Stimulated activated CD8-positive, alpha-beta memory T cell treated with anti-CD3 and anti-CD28 coated beads, Interleukin-12 subunit alpha, Interleukin-12 subunit beta, amount 100 ng/mL, for 1 hour (primary cell): ENCODE data around the gene FAM111B.
"Not testable (repeated sequence)": the region's sequence is repeated elsewhere in the genome, so short reads cannot be mapped to it uniquely, and the experiment has no call there.

ENCODE experiments used
- DNase-seq: peaks from one replicate; pipeline ENCODE4 v3.0.0-alpha.2; 2020; ENCODE audit warnings: low read depth

The FAM111B gene

DNA sequence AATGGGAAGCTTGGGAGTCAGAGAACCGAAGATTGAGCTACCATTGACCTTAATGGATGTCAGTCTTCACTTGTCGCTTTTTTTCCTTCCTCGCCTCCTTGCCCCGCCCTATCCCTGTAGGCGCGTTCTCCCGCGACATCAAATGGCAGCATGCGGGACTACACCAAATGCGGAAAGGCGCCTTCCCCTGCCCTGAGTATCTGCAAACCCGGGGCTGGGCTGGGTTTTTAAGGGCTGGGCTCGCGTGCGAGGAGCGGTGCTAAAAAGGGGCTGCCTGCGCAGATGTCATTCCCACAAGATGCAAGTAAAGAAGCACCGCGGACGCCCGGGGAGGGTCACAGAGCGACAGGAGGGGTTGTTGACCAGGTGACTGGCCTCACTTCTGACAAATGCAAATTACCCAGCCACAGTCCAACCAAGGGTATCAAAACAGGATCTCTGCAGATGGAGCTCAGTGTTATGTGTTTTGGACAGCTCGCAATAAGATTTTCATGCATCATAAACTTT lies 4.7 kb upstream of the FAM111B start:
- peak; percentile 28 for DNase-seq

DNA sequence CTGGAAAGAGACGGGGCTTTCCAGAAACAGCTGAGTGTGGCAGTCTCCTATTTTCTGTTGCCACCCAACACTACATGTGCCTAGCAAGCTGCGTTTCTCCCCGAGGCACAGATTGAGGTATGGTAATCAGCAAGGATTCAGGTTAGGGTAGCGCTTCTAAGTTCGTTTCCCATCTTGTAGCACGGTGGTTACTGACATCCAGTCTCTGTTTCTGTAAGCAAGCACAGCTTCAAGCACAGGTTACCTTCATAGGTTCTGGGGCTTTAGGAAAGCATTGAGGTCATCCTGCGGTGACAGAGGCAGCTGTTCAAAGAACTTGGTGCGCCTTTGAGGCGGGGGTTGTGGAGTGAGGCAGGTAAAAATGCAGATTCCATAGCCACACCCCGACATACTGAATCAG lies 684 bp downstream of the FAM111B start:
- DNase-seq, result not testable (repeated sequence)

- no peak for DNase-seq
Observed at GRCh38 chr11:59112494-59112893, 5.5 kb downstream of the FAM111B start.

GRCh38 chr11:59114344-59114743 lies 7.3 kb downstream of the FAM111B start:
- DNase-seq, result no peak

GRCh38 chr11:59115553-59115952 lies 8.5 kb downstream of the FAM111B start:
- DNase-seq, result no peak

GRCh38 chr11:59117774-59118173 lies 10.7 kb downstream of the FAM111B start:
- no peak for DNase-seq

- DNase-seq, result no peak
Observed at GRCh38 chr11:59119826-59120225, 12.8 kb downstream of the FAM111B start.

DNA sequence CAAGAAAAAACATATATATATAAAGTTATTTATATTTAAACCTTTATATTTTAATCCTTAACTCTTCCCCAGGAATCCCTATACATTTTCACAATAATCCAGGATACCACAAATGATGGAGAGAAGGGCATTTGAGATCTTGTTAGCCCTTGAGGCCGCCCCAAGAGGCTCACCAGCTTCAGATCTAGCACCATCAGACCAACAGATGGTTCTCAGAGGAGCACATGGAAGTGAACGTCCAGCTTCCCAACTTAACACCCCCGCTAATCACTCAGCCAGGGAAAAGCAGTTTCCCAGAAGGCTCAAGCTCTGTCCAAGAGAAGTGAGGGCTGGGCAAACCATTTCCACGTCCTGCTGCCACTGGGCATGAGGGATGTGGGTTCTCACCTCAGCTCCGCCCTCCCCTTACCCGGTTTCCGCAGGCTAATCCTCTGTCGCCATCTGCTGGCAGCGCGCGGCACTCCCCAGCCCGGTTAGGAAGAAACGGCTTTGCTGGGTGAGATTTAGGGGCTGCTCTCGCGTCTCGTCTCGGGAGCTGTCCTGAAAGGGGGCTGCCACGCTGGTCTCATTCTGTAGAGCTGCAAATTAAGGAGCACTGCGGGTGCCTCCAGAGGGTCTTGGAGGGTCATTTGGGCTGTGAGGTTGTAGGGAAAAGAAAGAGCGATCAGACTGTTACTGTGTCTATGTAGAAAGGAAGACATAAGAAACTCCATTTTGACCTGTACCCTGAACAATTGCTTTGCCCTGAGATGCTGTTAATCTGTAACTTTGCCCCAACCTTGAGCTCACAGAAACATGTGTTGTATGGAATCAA lies 28.8 kb downstream of the FAM111B start:
- peak; percentile 80 for DNase-seq

DNA sequence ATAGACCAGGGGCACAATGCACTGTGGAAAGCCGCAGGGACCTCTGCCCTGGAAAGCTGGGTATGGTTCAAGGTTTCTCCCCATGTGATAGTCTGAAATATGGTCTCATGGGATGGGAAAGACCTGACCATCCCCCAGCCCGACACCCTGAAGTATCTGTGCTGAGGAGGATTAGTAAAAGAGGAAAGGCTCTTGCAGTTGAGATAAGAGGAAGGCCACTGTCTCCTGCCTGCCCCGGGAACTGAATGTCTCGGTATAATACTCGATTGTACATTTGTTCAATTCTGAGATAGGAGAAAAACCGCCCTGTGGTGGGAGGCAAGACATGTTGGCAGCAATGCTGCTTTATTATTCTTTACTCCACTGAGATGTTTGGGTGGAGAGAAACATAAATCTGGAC lies 29.5 kb downstream of the FAM111B start:
- not testable (repeated sequence) for DNase-seq

- DNase-seq, result no peak
Observed at GRCh38 chr11:59137190-59137589, 30.2 kb downstream of the FAM111B start.

GRCh38 chr11:59138643-59139042 lies 31.6 kb downstream of the FAM111B start:
- no peak for DNase-seq

DNA sequence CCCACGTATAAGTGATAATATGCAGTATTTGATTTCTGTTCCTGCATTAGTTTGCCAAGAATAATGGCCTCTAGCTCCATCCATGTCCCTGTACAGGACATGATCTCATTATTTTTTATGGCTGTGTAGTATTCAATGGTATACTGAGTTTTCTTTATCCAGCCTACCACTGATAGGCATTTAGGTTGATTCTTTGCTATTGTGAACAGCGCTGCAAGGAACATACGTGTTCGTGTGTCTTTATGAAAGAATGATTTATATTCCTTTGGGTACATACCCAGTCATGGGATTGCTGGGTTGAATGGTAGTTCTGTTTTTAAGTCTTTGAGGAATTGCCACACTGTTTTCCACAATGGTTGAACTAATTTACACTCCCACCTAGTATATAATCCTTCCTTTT lies 34.2 kb downstream of the FAM111B start:
- no peak for DNase-seq

- no peak for DNase-seq
Observed at GRCh38 chr11:59141673-59142460, 34.8 kb downstream of the FAM111B start.

GRCh38 chr11:59142530-59143507 lies 35.8 kb downstream of the FAM111B start, which contains the start of gene FAM111A:
Gene FAM111A, plus strand, starts transcription at chr11:59142856. Its CDS starts 6,017 bp downstream, at chr11:59148873.
- DNase-seq, result peak; percentile 67

DNA sequence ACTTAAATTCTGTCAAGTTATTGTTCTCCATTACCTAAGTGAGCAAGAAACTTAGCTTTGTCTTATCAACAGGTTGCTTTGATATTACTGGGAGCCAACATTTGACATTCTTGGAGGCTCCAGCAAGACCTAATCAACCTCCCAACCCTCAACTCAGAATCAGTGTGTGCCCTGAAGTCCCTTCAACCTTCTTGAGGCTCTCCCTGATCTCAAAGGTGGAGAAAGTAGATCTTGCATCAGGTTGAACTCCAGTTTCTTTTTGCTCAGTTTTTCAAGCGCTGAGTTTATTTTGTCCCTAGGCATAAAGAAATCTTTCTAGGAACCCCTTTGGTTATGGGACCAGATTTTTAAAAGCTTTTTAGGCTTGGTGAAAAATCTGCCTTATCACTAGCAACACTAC lies 37.1 kb downstream of the FAM111B start:
- no peak for DNase-seq

DNA sequence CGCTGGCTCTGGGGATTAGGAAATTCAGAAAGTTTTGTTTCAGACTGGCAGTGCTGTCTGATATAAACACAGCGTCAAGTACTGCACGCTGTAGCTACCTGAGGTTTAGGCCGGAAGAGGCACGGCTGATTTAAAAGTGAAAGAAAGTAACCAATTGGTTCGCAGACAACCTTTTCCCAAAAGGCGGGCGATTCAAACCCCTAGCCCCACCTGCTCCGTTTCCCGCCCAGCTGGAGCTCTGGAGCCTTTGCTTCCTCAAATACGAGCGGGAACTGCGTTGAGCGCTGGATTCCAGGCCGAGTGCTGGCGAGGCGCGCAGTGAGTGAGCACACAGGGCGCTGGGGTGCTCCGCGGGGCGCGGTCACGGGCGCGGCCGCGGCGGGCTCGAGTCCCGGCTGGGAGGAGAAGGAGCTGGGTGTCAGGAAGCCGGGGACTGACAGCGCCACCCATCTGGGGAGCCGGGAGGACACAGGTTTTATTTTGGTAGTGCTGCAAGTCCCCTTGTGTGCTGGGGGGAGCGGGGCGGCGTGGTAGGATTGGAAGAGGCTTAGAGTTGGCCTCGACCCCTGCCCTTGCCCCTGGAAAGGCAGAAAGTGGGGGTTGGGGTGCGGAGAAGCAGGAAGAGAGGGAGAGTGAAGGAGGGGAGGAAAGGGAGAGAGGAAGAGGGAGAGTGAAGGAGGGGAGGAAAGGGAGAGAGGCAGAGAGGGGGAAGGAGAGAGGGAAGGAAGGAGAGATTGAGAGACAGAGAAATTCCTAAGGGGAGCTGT lies 37.7 kb downstream of the FAM111B start:
- peak; percentile 43 for DNase-seq

- DNase-seq, result no peak
Observed at GRCh38 chr11:59145534-59145933, 38.5 kb downstream of the FAM111B start.

DNA sequence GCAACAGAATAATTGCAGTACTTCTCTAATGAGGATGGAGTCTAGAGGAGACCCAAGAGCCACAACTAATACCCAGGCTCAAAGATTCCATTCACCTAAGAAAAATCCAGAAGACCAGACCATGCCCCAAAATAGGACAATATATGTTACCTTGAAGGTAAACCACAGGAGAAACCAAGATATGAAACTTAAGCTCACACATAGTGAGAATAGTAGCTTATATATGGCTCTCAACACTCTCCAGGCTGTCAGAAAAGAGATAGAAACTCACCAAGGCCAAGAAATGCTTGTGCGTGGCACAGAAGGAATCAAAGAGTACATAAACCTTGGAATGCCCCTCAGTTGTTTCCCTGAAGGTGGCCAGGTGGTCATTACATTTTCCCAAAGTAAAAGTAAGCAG lies 44.7 kb downstream of the FAM111B start:
- no peak for DNase-seq

DNA sequence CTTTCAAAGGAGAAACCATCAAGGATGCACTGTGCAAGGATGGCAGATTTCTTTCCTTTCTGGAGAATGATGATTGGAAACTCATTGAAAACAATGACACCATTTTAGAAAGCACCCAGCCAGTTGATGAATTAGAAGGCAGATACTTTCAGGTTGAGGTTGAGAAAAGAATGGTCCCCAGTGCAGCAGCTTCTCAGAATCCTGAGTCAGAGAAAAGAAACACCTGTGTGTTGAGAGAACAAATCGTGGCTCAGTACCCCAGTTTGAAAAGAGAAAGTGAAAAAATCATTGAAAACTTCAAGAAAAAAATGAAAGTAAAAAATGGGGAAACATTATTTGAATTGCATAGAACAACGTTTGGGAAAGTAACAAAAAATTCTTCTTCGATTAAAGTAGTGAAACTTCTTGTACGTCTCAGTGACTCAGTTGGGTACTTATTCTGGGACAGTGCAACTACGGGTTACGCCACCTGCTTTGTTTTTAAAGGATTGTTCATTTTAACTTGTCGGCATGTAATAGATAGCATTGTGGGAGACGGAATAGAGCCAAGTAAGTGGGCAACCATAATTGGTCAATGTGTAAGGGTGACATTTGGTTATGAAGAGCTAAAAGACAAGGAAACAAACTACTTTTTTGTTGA lies 45.4 kb downstream of the FAM111B start:
- DNase-seq, result no peak

DNA sequence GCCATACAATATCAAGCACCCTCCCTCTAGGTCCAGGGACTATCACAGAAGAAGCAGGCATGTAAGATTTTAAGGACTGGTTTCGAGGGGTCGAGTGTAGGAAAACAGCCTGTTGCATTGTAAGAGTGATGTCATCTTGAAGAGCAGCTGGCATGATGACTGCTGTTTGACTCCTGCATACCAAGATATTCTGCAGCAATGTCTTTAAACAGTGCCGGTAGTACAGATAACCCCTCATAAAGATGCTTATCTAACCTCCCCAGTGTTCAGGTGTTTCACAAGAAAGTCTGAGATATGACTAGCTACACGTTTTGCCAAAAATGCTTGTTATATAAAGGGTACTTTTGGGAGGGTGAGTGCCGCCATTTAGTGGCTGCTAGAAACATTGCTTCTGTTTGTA lies 47.6 kb downstream of the FAM111B start:
- no peak for DNase-seq

DNA sequence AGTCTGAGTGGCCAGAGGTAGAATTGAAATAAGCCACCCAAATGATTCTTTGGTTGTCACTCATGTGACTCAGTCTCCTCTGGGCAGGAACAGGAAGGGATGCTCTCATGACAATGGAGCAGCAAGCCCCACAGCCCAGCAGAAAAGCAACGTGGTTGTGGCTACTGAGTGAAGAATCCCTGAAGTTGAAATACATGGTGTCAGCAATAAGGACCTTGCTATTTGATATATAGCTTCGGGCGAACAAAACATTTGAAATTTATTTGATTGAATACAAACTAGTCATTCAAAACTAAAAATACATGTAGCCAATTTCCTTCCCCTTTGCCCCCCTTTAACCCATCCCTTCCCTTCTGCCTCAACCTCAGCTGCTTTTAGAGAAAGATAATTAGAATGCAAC lies 50.4 kb downstream of the FAM111B start:
- DNase-seq, result no peak
